ENCODE results near the gene OSTC.
"Not testable (repeated sequence)": the region's sequence is repeated elsewhere in the genome, so short reads cannot be mapped to it uniquely, and the experiment has no call there.

The OSTC gene

DNA sequence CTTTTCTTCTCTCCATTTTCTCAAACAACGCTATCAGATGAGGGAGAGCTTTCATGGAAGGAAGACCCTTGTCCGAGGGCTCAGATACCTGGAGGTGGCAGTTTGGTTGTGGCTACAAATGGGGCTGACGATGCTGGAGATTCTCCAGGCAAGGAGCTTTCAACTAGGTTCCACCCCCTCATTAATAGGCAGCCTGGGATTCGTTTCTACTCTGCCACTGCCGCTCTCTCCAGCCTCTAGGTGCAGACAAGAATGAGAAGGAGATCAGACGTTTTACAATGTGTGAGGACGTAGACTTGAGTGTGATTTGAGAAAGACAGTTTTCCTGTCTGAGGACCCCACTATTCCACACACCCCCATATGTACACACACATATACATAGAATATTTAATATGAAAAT is 59.3 kb downstream of the OSTC start:
- H3K36me3 ChIP-seq (ENCODE audit: low read depth) = no peaks in the 10 kb centered on the region
- H3K9me3 ChIP-seq (ENCODE audit: severe bottlenecking) = no peaks in the 10 kb centered on the region
- DNase-seq (ENCODE audit: low spot score) (no peak), ATAC-seq (ENCODE audit: low read depth) (no peak)
- no peak for TF ChIP-seq CTCF (IDR thresholded peaks at IDR 0.05; ENCODE audit: poor library complexity, severe bottlenecking)
- no peaks in the 10 kb centered on the region for H3K4me1 ChIP-seq (ENCODE audit: insufficient read depth, poor library complexity, severe bottlenecking)
- no peak overlapping the region for H3K27ac ChIP-seq (ENCODE audit: poor library complexity, severe bottlenecking)
- no peaks in the 10 kb centered on the region for H3K27me3 ChIP-seq (ENCODE audit: insufficient read depth, poor library complexity, severe bottlenecking)
- no peak overlapping the region for H3K4me3 ChIP-seq (ENCODE audit: severe bottlenecking)

DNA sequence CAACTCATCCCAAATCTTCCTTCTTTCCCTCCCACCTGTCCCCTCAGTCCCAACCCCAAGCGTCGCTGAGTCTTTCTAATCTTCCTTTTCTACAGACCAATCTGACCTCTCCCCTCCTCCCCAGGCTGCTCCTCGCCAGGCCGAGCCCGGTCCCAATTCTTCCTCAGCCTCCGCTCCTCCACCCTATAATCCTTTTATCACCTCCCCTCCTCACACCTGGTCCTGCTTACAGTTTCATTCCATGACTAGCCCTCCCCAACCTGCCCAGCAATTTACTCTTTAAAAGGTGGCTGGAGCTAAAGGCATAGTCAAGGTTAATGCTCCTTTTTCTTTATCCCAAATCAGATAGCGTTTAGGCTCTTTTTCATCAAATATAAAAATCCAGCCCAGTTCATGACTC is 60.2 kb downstream of the OSTC start:
- not testable (repeated sequence) for DNase-seq (ENCODE audit: low spot score); H3K4me1 ChIP-seq (ENCODE audit: insufficient read depth, poor library complexity, severe bottlenecking); H3K9me3 ChIP-seq (ENCODE audit: severe bottlenecking); H3K27ac ChIP-seq (ENCODE audit: poor library complexity, severe bottlenecking); H3K27me3 ChIP-seq (ENCODE audit: insufficient read depth, poor library complexity, severe bottlenecking); ATAC-seq (ENCODE audit: low read depth); H3K36me3 ChIP-seq (ENCODE audit: low read depth); H3K4me3 ChIP-seq (ENCODE audit: severe bottlenecking)

GRCh38 chr4:108714880-108715279 is 64.5 kb downstream of the OSTC start:
- Histone ChIP-seq H3K27me3 (ENCODE audit: insufficient read depth, poor library complexity, severe bottlenecking) (no peaks in the 10 kb centered on the region), H3K27ac (ENCODE audit: poor library complexity, severe bottlenecking) (no peak overlapping the region), H3K4me3 (ENCODE audit: severe bottlenecking) (no peak overlapping the region), H3K36me3 (ENCODE audit: low read depth) (no peaks in the 10 kb centered on the region), H3K4me1 (ENCODE audit: insufficient read depth, poor library complexity, severe bottlenecking) (no peaks in the 10 kb centered on the region), H3K9me3 (ENCODE audit: severe bottlenecking) (no peaks in the 10 kb centered on the region)
- DNase-seq (ENCODE audit: low spot score) (no peak), ATAC-seq (ENCODE audit: low read depth) (no peak)
- TF ChIP-seq CTCF (IDR thresholded peaks at IDR 0.05; ENCODE audit: poor library complexity, severe bottlenecking) = no peak

DNA sequence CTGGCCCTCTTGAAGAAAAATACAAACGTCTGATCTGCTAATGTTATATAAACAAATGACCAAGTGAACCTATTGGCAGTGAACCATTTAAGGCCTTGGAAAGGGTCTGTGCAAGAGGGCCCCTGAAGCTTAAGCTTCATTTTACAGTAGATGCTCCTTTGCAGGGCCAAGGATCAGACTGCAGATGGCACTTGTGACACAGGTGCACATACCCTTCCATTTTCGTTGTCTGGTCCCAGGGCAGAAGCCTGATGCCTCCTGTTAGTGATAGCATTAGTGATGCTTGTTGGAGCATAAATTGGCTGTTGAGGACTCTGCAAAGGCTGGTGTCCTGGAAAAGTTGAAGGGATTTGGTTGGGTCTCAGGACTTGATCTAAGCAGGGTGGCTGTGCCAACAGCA is 65.9 kb downstream of the OSTC start:
- Histone ChIP-seq H3K4me1 (ENCODE audit: insufficient read depth, poor library complexity, severe bottlenecking) (no peaks in the 10 kb centered on the region), H3K27me3 (ENCODE audit: insufficient read depth, poor library complexity, severe bottlenecking) (no peaks in the 10 kb centered on the region), H3K27ac (ENCODE audit: poor library complexity, severe bottlenecking) (no peak overlapping the region), H3K4me3 (ENCODE audit: severe bottlenecking) (no peak overlapping the region), H3K36me3 (ENCODE audit: low read depth) (no peaks in the 10 kb centered on the region), H3K9me3 (ENCODE audit: severe bottlenecking) (no peaks in the 10 kb centered on the region)
- TF ChIP-seq CTCF (IDR thresholded peaks at IDR 0.05; ENCODE audit: poor library complexity, severe bottlenecking) = no peak
- DNase-seq (ENCODE audit: low spot score) = no peak
- ATAC-seq (ENCODE audit: low read depth) = no peak

GRCh38 chr4:108717386-108717785 is 67.0 kb downstream of the OSTC start:
- ATAC-seq (ENCODE audit: low read depth) = no peak
- H3K4me1 ChIP-seq (ENCODE audit: insufficient read depth, poor library complexity, severe bottlenecking) = no peaks in the 10 kb centered on the region
- no peaks in the 10 kb centered on the region for H3K27me3 ChIP-seq (ENCODE audit: insufficient read depth, poor library complexity, severe bottlenecking)
- H3K27ac ChIP-seq (ENCODE audit: poor library complexity, severe bottlenecking) = no peak overlapping the region
- no peak for DNase-seq (ENCODE audit: low spot score)
- H3K4me3 ChIP-seq (ENCODE audit: severe bottlenecking) = no peak overlapping the region
- no peaks in the 10 kb centered on the region for H3K9me3 ChIP-seq (ENCODE audit: severe bottlenecking)
- no peaks in the 10 kb centered on the region for H3K36me3 ChIP-seq (ENCODE audit: low read depth)
- no peak for TF ChIP-seq CTCF (IDR thresholded peaks at IDR 0.05; ENCODE audit: poor library complexity, severe bottlenecking)

Data from RWPE2 (cell line).